Gastroesophageal sphincter (tissue), 3 donors: ENCODE results near the gene SEPTIN2.

Experiments
- EP300 ChIP-seq: sonication (generic); formaldehyde crosslinking; IDR thresholded peaks from one replicate; pipeline ENCODE4 v1.6.1; 2017; ENCODE audit warnings: antibody characterized with exemption, mild to moderate bottlenecking
- POLR2AphosphoS5 ChIP-seq: sonication (generic); formaldehyde crosslinking; IDR thresholded peaks from one replicate; pipeline ENCODE4 v1.6.1; 2017; ENCODE audit warnings: antibody characterized with exemption
- TF ChIP-seq, protein P1 (sequence below), 4 experiments: fragments of 200-600 bp in 2 of 4; fragments of 450-650 bp in 2 of 4; sonication (generic) in 1 of 4; IDR thresholded peaks; one replicate each; pipeline ENCODE4 v1.5.1; 2017 to 2019; ENCODE audit warnings: antibody characterized with exemption in 4 of 4, mild to moderate bottlenecking in 2 of 4, moderate library complexity in 2 of 4

DNA sequence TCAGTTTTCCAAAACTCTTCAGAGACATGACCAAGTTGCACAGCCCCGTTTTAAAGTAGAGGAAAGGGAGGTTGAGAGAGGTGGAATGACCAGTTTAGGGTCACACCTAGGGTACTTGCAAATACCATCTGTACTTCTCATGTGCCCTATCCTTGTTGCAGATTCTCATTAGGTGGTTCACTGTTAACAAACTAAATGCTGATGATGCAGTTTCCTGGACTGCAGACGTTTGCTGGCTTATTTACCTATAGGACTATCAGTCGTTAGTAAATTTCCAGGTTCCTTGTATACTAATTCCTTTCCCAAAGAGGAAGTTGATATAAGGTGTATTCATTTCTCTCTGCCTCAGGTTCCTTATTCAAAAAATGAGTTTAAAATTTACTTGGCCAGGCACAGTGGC is 41.8 kb downstream of the SEPTIN2 start:
- no peak for TF ChIP-seq POLR2AphosphoS5
- TF ChIP-seq, protein P1, sequence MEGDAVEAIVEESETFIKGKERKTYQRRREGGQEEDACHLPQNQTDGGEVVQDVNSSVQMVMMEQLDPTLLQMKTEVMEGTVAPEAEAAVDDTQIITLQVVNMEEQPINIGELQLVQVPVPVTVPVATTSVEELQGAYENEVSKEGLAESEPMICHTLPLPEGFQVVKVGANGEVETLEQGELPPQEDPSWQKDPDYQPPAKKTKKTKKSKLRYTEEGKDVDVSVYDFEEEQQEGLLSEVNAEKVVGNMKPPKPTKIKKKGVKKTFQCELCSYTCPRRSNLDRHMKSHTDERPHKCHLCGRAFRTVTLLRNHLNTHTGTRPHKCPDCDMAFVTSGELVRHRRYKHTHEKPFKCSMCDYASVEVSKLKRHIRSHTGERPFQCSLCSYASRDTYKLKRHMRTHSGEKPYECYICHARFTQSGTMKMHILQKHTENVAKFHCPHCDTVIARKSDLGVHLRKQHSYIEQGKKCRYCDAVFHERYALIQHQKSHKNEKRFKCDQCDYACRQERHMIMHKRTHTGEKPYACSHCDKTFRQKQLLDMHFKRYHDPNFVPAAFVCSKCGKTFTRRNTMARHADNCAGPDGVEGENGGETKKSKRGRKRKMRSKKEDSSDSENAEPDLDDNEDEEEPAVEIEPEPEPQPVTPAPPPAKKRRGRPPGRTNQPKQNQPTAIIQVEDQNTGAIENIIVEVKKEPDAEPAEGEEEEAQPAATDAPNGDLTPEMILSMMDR (IDR thresholded peaks at IDR 0.05) = no peak
- no peak for TF ChIP-seq EP300
